Hepatocyte (in vitro differentiated cells): ENCODE measurements around the gene AAK1.

Source experiments
- CTCF ChIP-seq: fragments of 200-600 bp; sonication (generic); IDR thresholded peaks from 2 replicates; pipeline ENCODE4 v1.5.1; 2016; ENCODE audit warnings: antibody characterized with exemption, mild to moderate bottlenecking; ENCODE audit not compliant: poor library complexity
- EZH2 ChIP-seq: fragments of 200-600 bp; sonication (generic); IDR thresholded peaks from 2 replicates; pipeline ENCODE4 v1.6.1; 2016; ENCODE audit warnings: antibody characterized with exemption, mild to moderate bottlenecking, borderline replicate concordance
- EZH2phosphoT487 ChIP-seq: fragments of 200-600 bp; sonication (generic); IDR thresholded peaks from one replicate; pipeline ENCODE4 v1.6.1; 2018; ENCODE audit warnings: antibody characterized with exemption, mild to moderate bottlenecking, low read depth, moderate library complexity; ENCODE audit not compliant: unreplicated experiment, severe bottlenecking

- TF ChIP-seq CTCF (no peak), EZH2 (no peak), EZH2phosphoT487 (no peak)
Observed at GRCh38 chr2:69450735-69451416, 192.7 kb downstream of the AAK1 start.
